Measurements from ENCODE around the gene GPBAR1.

GPBAR1 gene

GRCh38 chr2:218249691-218250090 lies 11.1 kb upstream of the GPBAR1 start:
- H3K27me3 Mint-ChIP-seq (ENCODE audit: low read depth) = no peaks in the 10 kb centered on the region
- H3K9me3 Mint-ChIP-seq = no peaks in the 10 kb centered on the region
- H3K36me3 Mint-ChIP-seq (ENCODE audit: low read depth) = peaks cover 74% of the 10 kb centered on the region
- no peak overlapping the region for H3K27ac Mint-ChIP-seq
- TF ChIP-seq CTCF (IDR thresholded peaks at IDR 0.05; ENCODE audit: unreplicated experiment in 3 of 3) = no peak
- H3K4me1 Mint-ChIP-seq = peaks cover 7% of the 10 kb centered on the region
- H3K4me3 Mint-ChIP-seq = no peak overlapping the region

GRCh38 chr2:218252509-218253231 lies 8.1 kb upstream of the GPBAR1 start:
- no peaks in the 10 kb centered on the region for H3K9me3 Mint-ChIP-seq
- H3K27me3 Mint-ChIP-seq (ENCODE audit: low read depth) = no peaks in the 10 kb centered on the region
- no peak overlapping the region for H3K4me3 Mint-ChIP-seq
- peaks cover 69% of the 10 kb centered on the region for H3K36me3 Mint-ChIP-seq (ENCODE audit: low read depth)
- H3K4me1 Mint-ChIP-seq = peaks cover 7% of the 10 kb centered on the region
- no peak for TF ChIP-seq CTCF (IDR thresholded peaks at IDR 0.05; ENCODE audit: unreplicated experiment in 3 of 3)
- H3K27ac Mint-ChIP-seq = peak overlapping the region in 1 of 3 experiments; percentile 15

- Mint-ChIP-seq H3K4me1 (peaks cover 7% of the 10 kb centered on the region), H3K36me3 (ENCODE audit: low read depth) (peaks cover 64% of the 10 kb centered on the region), H3K27me3 (ENCODE audit: low read depth) (no peaks in the 10 kb centered on the region), H3K27ac (peak overlapping the region in 1 of 3 experiments; percentile 15), H3K4me3 (no peak overlapping the region), H3K9me3 (no peaks in the 10 kb centered on the region)
- TF ChIP-seq CTCF (IDR thresholded peaks at IDR 0.05; ENCODE audit: unreplicated experiment in 3 of 3) = no peak
Observed at GRCh38 chr2:218253232-218253625, 7.6 kb upstream of the GPBAR1 start.

- H3K9me3 Mint-ChIP-seq = no peaks in the 10 kb centered on the region
- H3K4me1 Mint-ChIP-seq = peaks cover 25% of the 10 kb centered on the region
- H3K27ac Mint-ChIP-seq = no peak overlapping the region
- H3K36me3 Mint-ChIP-seq (ENCODE audit: low read depth) = peaks cover 46% of the 10 kb centered on the region
- no peak for TF ChIP-seq CTCF (IDR thresholded peaks at IDR 0.05; ENCODE audit: unreplicated experiment in 3 of 3)
- H3K4me3 Mint-ChIP-seq = no peak overlapping the region
- no peaks in the 10 kb centered on the region for H3K27me3 Mint-ChIP-seq (ENCODE audit: low read depth)
Observed at GRCh38 chr2:218255446-218255845, 5.4 kb upstream of the GPBAR1 start.

- Mint-ChIP-seq H3K4me1 (peaks cover 37% of the 10 kb centered on the region), H3K9me3 (no peaks in the 10 kb centered on the region), H3K4me3 (no peak overlapping the region), H3K36me3 (ENCODE audit: low read depth) (peaks cover 34% of the 10 kb centered on the region), H3K27me3 (ENCODE audit: low read depth) (no peaks in the 10 kb centered on the region), H3K27ac (peak overlapping the region in 1 of 3 experiments; percentile 38)
- no peak for TF ChIP-seq CTCF (IDR thresholded peaks at IDR 0.05; ENCODE audit: unreplicated experiment in 3 of 3)
Observed at GRCh38 chr2:218256612-218257350, 4.0 kb upstream of the GPBAR1 start.
